K562 (cell line): Measurements from ENCODE around the gene PA2G4. TPM values are rescaled to one million over a fixed set of nuclear protein-coding genes. Genes with fewer than 3 reads are reported as not detected.

Source experiments
- ATAC-seq: fragments of 200-7000 bp; cut with Tn5 transposase; 3 replicates; pipeline ENCODE4 v1.9.1; 2020; ENCODE audit warnings: moderate library complexity
- BruUV-seq: library from RNA; stranded (reverse); fragments of 400-500 nt; replicated peaks from 2 replicates; lab custom pipeline; 2021; lab: Mats Ljungman, UMichigan
- CTCF ChIA-PET: fragments of 300-600 bp; formaldehyde crosslinking; extraction: SDS; loops from one replicate; lab custom pipeline; 2021; ENCODE audit warnings: low intra/inter-chr PET ratio; lab: Yijun Ruan, JAX
- POLR2A ChIA-PET: fragments of 300-600, 350-650 bp; sonication (Branson Sonifier 250); formaldehyde crosslinking; extraction: SDS; loops from one replicate; lab custom pipeline; 2021; ENCODE audit warnings: antibody characterized with exemption, inconsistent platforms; lab: Yijun Ruan, JAX
- DNase-seq, 4 experiments: peaks; one replicate each; pipeline versions ENCODE4 v3.0.0 to v3.0.0-alpha.2; 2011 to 2018; ENCODE audit warnings: low spot score in 3 of 4, mixed read lengths in 3 of 4; ENCODE audit errors: extremely low read depth in 1 of 4
- FAIRE-seq: peaks from 2 replicates; lab custom pipeline; 2011; peaks lifted over from hg19 to GRCh38; lab: Jason Lieb, UNC
- H2AFZ ChIP-seq: 2 replicates; pipeline ENCODE4 v1.6.0; 2011; ENCODE audit warnings: low read depth, low read length, control low read depth, inconsistent platforms
- H3K27ac ChIP-seq: fragments of 200-600 bp; 3 replicates; pipeline ENCODE4 v1.8.0; 2011; ENCODE audit warnings: low read depth, mild to moderate bottlenecking, control low read depth, inconsistent platforms, low read length, moderate library complexity, mixed read lengths; ENCODE audit errors: extremely low read depth
- H3K27me3 ChIP-seq, 2 experiments: fragments of 300-600 bp in 1 of 2; 2 replicates in 1 of 2; 3 replicates in 1 of 2; pipeline versions ENCODE4 v1.6.0 to v1.8.0; 2011; ENCODE audit warnings: inconsistent platforms in 2 of 2, low read length in 2 of 2, mild to moderate bottlenecking in 1 of 2, mixed read lengths in 1 of 2, moderate library complexity in 1 of 2; ENCODE audit not compliant: control insufficient read depth in 2 of 2, insufficient read depth in 2 of 2
- H3K36me3 ChIP-seq: fragments of 300-600 bp; 3 replicates; pipeline ENCODE4 v1.8.0; 2011; ENCODE audit warnings: mild to moderate bottlenecking, low read length, inconsistent platforms; ENCODE audit not compliant: control insufficient read depth, insufficient read depth
- H3K4me1 ChIP-seq, 2 experiments: fragments of 200-600 bp in 1 of 2; replicated peaks in 1 of 2; 2 replicates in 1 of 2; 3 replicates in 1 of 2; pipeline versions ENCODE4 v1.5.1 to v1.8.0; 2011; ENCODE audit warnings: inconsistent platforms in 2 of 2, low read length in 2 of 2, mild to moderate bottlenecking in 1 of 2, mixed read lengths in 1 of 2, moderate library complexity in 1 of 2; ENCODE audit not compliant: control insufficient read depth in 2 of 2, insufficient read depth in 2 of 2
- H3K4me2 ChIP-seq: 2 replicates; pipeline ENCODE4 v1.6.1; 2011; ENCODE audit warnings: low read length, control low read depth, inconsistent platforms, mixed read lengths; ENCODE audit not compliant: insufficient read depth
- H3K4me3 ChIP-seq: fragments of 200-600 bp; sonication (generic), shearing (Covaris generic); 2 replicates; pipeline ENCODE4 v1.5.1; 2016; ENCODE audit warnings: control low read depth, inconsistent platforms
- H3K79me2 ChIP-seq: fragments of 200-600 bp; 3 replicates; pipeline ENCODE4 v1.8.0; 2011; ENCODE audit warnings: low read length, inconsistent platforms; ENCODE audit not compliant: control insufficient read depth, insufficient read depth
- H3K9ac ChIP-seq, 2 experiments: 2 replicates each; pipeline versions ENCODE4 v1.6.0 to v1.6.1; 2011; ENCODE audit warnings: low read depth in 2 of 2, low read length in 2 of 2, control low read depth in 1 of 2, inconsistent platforms in 1 of 2, mild to moderate bottlenecking in 1 of 2, mixed read lengths in 1 of 2; ENCODE audit not compliant: insufficient read depth in 1 of 2
- H3K9me1 ChIP-seq: one replicate; pipeline ENCODE4 v1.6.0; 2011; ENCODE audit warnings: inconsistent platforms, mild to moderate bottlenecking, low read length, moderate library complexity; ENCODE audit not compliant: control insufficient read depth, insufficient read depth
- H3K9me3 ChIP-seq: replicated peaks from 2 replicates; pipeline ENCODE4 v1.5.1; 2011; ENCODE audit warnings: low read depth, low read length, inconsistent platforms; ENCODE audit not compliant: control insufficient read depth, insufficient read depth
- H4K20me1 ChIP-seq: replicated peaks from 2 replicates; pipeline ENCODE4 v1.6.1; 2011; ENCODE audit warnings: low read length, inconsistent platforms, mixed read lengths; ENCODE audit not compliant: control insufficient read depth, insufficient read depth
- BRD9 ChIP-seq: fragments of 450-650 bp; IDR thresholded peaks from 2 replicates; pipeline ENCODE4 v1.6.1; 2018; ENCODE audit warnings: low read depth; ENCODE audit not compliant: partially characterized antibody
- LARP7 ChIP-seq: fragments of 450-650 bp; IDR thresholded peaks from 2 replicates; pipeline ENCODE4 v1.6.1; 2016
- RBFOX2 ChIP-seq: fragments of 200-400 bp; formaldehyde crosslinking; IDR thresholded peaks from 2 replicates; pipeline ENCODE4 v1.6.1; 2017; ENCODE audit warnings: low read depth, mild to moderate bottlenecking, low read length, moderate library complexity
- SMAD4 ChIP-seq: fragments of 250-450 bp; sonication (Bioruptor Pico); conservative IDR thresholded peaks from 2 replicates; pipeline ENCODE4 v1.8.0; 2021; ENCODE audit warnings: inconsistent platforms, mild to moderate bottlenecking, moderate library complexity
- TCFL5 ChIP-seq: fragments of 250-450 bp; sonication (Bioruptor Pico); conservative IDR thresholded peaks from 2 replicates; pipeline ENCODE4 v1.6.1; 2021; ENCODE audit warnings: mild to moderate bottlenecking, moderate library complexity, matching md5 sums
- VEZF1 ChIP-seq: fragments of 200-800 bp; sonication (Bioruptor generic); IDR thresholded peaks from 2 replicates; pipeline ENCODE4 v1.6.1; 2017; ENCODE audit warnings: missing genetic modification characterization, missing compliant biosample characterization
- ZFP30 ChIP-seq: fragments of 250-450 bp; sonication (Bioruptor Pico); IDR thresholded peaks from 2 replicates; pipeline ENCODE4 v1.8.0; 2022; ENCODE audit warnings: moderate library complexity, mild to moderate bottlenecking, inconsistent platforms, borderline replicate concordance
- ZNF24 ChIP-seq: fragments of 450-650 bp; IDR thresholded peaks from 2 replicates; pipeline ENCODE4 v1.6.1; 2016
- ZNF668 ChIP-seq: fragments of 250-450 bp; sonication (Bioruptor Pico); IDR thresholded peaks from 2 replicates; pipeline ENCODE4 v1.8.0; 2022; ENCODE audit warnings: mild to moderate bottlenecking, inconsistent platforms
- WGBS: fragments of 100-300 bp; shearing (Covaris generic); methylation state at CpG from one replicate; pipeline ENCODE4 v1.1.6; 2016; ENCODE audit warnings: low coverage, mixed read lengths; ENCODE audit not compliant: insufficient coverage; ENCODE audit errors: missing lambda C conversion rate; 5-methylcytosine and 5-hydroxymethylcytosine counted together
- in situ Hi-C: fragments of 300-500 bp; cut with MboI; formaldehyde crosslinking; loops from 4 replicates; pipeline ENCODE4 v1.15.0; 2018; ENCODE audit warnings: inconsistent platforms, mixed read lengths
- intact Hi-C: fragments of 100-400 bp; cut with micrococcal nuclease; formaldehyde crosslinking; loops from 2 replicates; pipeline ENCODE4 v1.14.2; 2022
- polyA plus RNA-seq, 8 experiments: library from polyadenylated mRNA; depleted of rRNA in 4 of 8; stranded (reverse) in 5 of 8; unstranded in 3 of 8; fragments of >200 nt; fragmentation: Nextera tagmentation in 2 of 8; fragmentation: Illumina TruSeq in 1 of 8; extraction: Ambion mirVana in 2 of 8; extraction: Trizol in 1 of 8; gene quantifications; 2 replicates each; pipeline versions ENCODE4 v1.2.1 to v1.2.3, GENCODE V29; 2011 to 2014; ENCODE audit warnings: inconsistent platforms in 1 of 8, missing spikeins in 1 of 8
- total RNA-seq, 7 experiments: library from RNA; depleted of rRNA in 6 of 7; stranded (reverse); fragments of >200 nt in 6 of 7; fragmentation: Illumina TruSeq in 2 of 7; extraction: Trizol in 2 of 7; gene quantifications; 2 replicates each; pipeline versions ENCODE4 v1.2.1 to v1.2.3, GENCODE V29; 2011 to 2021; ENCODE audit warnings: low replicate concordance in 1 of 7
- TF ChIP-seq, protein P1 (sequence below), 3 experiments: fragments of 200-800 bp in 1 of 3; sonication (Bioruptor generic) in 1 of 3; sonication (generic) in 1 of 3; formaldehyde crosslinking in 1 of 3; IDR thresholded peaks; 2 replicates each; pipeline versions ENCODE4 v1.6.1 to v1.8.0; 2016 to 2022; ENCODE audit warnings: mild to moderate bottlenecking in 2 of 3, missing compliant biosample characterization in 2 of 3, missing genetic modification characterization in 2 of 3, missing genetic modification reagents in 1 of 3
- TF ChIP-seq, protein P2 (sequence below): fragments of 450-650 bp; IDR thresholded peaks from 2 replicates; pipeline ENCODE4 v1.6.1; 2018; ENCODE audit not compliant: partially characterized antibody

PA2G4 gene
- total and polyA plus RNA-seq, 9 of the 15 experiments (the other 6 are each of a cell fraction or from before 2014, with no cell fraction given) = 230 to 925 (median 638) TPM

DNA sequence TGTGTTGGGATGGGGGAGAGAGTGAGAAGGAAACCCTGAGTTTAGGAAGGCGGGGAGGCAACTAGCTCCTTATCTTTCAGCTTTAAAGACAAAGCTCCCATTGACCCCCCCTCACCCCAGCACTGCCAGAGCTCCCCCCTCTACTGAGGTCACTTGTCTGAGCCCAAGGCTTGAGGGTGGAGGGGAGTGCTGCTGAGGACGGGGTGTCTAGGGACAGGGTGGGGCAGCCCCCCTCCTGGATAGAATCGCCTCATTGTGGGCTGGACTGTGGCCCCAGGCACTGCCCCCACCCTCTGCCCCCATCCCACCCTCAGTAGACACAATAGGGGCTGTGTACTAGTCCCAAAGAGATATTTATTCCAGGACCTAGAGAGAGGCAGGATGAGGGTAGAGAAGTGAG is 21.4 kb upstream of the PA2G4 start:
- BruUV-seq = no TSS peak
- intact Hi-C loops = loop anchor here (2.0 kb wide), 1 partner anchor 22 kb away; the partner anchor contains the start of gene PA2G4
- H3K4me1 ChIP-seq = peaks cover 38 to 52% of the 10 kb centered on the region in 2 experiments

More for the DNA sequence above, 21.4 kb upstream of the PA2G4 start:
- peak overlapping the region in 1 of 2 experiments; percentile 57; a peak in 1 of 4 replicates for H3K9ac ChIP-seq
- DNase-seq = peak in 3 of 4 experiments; percentile 23 to 50 (median 40)
- H3K9me1 ChIP-seq = no peaks in the 10 kb centered on the region
- no peak overlapping the region for H3K27ac ChIP-seq
- no peaks in the 10 kb centered on the region for H3K36me3 ChIP-seq
- WGBS = 0% methylated on average over 1 of the region's 3 CpGs
- CTCF ChIA-PET = no interaction called here
- TF ChIP-seq ZNF24 (no peak), TCFL5 (no peak), LARP7 (no peak), SMAD4 (CRISPR knock-in tag) (no peak), ZNF668 (CRISPR knock-in tag) (no peak), ZFP30 (CRISPR knock-in tag) (no peak), BRD9 (no peak), RBFOX2 (no peak), VEZF1 (CRISPR knock-in tag) (peak; percentile 84)
- TF ChIP-seq, protein P1, sequence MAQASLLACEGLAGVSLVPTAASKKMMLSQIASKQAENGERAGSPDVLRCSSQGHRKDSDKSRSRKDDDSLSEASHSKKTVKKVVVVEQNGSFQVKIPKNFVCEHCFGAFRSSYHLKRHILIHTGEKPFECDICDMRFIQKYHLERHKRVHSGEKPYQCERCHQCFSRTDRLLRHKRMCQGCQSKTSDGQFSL (CRISPR knock-in tag; IDR thresholded peaks at IDR 0.05) = no peak
- TF ChIP-seq, protein P1 (tag; IDR thresholded peaks at IDR 0.05) = peak in 1 of 2 experiments; percentile 34; a peak in 1 of 4 replicates
- TF ChIP-seq, protein P2, sequence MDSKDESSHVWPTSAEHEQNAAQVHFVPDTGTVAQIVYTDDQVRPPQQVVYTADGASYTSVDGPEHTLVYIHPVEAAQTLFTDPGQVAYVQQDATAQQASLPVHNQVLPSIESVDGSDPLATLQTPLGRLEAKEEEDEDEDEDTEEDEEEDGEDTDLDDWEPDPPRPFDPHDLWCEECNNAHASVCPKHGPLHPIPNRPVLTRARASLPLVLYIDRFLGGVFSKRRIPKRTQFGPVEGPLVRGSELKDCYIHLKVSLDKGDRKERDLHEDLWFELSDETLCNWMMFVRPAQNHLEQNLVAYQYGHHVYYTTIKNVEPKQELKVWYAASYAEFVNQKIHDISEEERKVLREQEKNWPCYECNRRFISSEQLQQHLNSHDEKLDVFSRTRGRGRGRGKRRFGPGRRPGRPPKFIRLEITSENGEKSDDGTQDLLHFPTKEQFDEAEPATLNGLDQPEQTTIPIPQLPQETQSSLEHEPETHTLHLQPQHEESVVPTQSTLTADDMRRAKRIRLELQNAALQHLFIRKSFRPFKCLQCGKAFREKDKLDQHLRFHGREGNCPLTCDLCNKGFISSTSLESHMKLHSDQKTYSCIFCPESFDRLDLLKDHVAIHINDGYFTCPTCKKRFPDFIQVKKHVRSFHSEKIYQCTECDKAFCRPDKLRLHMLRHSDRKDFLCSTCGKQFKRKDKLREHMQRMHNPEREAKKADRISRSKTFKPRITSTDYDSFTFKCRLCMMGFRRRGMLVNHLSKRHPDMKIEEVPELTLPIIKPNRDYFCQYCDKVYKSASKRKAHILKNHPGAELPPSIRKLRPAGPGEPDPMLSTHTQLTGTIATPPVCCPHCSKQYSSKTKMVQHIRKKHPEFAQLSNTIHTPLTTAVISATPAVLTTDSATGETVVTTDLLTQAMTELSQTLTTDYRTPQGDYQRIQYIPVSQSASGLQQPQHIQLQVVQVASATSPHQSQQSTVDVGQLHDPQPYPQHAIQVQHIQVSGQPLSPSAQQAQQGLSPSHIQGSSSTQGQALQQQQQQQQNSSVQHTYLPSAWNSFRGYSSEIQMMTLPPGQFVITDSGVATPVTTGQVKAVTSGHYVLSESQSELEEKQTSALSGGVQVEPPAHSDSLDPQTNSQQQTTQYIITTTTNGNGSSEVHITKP = peak; percentile 84
- H3K4me2 ChIP-seq = no peak overlapping the region
- H3K9me3 ChIP-seq = no peaks in the 10 kb centered on the region
- POLR2A ChIA-PET = interaction anchor here (0.7 to 1.8 kb wide), 4 partner anchors 12 to 109 kb away, joined by 3 to 8 read pairs (median 4); partner anchors contain the start of genes PA2G4 and ZC3H10
- no peaks in the 10 kb centered on the region for H3K79me2 ChIP-seq
- H3K27me3 ChIP-seq = no peaks in the 10 kb centered on the region; a peak in 1 of 5 replicates
- ATAC-seq = no peak
- no peak for FAIRE-seq
- in situ Hi-C loops = no loop called here
- no peak overlapping the region for H2AFZ ChIP-seq
- H4K20me1 ChIP-seq = no peaks in the 10 kb centered on the region
- H3K4me3 ChIP-seq = no peak overlapping the region
